ENCODE measurements around the gene PEX5L. TPM values are rescaled to one million over a fixed set of nuclear protein-coding genes. Genes with fewer than 3 reads are reported as not detected.
A peak's percentile ranks its signal among the peaks of the same experiment; 100 is the strongest.

Gene PEX5L
- total RNA-seq, 1 donor from 2014 or later, result 0.16 TPM

DNA sequence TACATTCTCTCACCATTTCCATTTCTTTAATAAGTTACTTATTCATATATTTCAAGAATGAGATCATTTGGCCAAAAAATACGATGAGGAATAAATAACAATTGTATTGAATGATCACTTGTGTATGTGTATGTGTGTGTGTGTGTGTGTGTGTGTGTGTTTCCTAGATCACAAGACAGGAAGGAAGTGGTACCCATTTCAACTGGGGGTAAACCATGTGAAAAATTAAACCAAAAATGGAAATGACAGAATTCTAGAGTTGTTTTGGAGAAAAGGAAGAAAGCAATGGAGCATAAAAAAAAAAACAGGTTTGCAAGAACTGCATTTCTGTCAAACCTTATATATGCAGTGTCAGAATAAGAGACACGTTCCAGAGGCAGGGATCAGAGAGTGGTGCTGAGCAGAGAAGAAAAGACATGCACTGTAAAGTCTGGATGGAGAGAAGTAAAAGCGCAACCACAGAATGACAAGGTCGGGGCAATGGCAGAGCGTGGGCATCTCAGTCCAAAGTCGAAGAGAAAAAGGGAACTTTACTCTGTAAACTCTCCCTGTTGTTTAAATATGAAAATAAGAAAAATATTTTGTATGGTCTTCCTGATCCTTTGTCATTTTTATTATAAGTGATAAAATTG is 75.5 kb downstream of the PEX5L start:
- ATAC-seq (no peak), DNase-seq (ENCODE audit: missing footprints) (no peak)
- intact Hi-C loops (cut with DNase I), result no loop called here

DNA sequence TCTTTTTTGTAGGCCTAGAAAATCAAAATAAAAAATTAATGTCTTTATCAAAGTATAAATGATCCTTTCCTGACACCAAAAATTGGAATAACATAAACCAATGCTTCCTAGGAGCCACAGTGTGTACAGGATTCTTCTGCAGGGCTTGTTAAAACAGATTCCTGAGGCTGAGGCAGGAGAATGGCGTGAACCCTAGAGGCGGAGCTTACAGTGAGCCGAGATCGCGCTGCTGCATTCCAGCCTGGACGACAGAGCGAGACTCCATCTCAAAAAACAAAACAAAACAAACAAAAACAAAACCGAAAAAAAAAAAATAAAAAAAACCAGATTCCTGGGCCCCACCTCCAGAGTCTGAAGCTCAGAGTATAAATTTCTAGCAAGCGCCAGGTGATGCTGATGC is 78.0 kb downstream of the PEX5L start:
- intact Hi-C loops (cut with DNase I), result no loop called here
- ATAC-seq (no peak), DNase-seq (ENCODE audit: missing footprints) (no peak)

DNA sequence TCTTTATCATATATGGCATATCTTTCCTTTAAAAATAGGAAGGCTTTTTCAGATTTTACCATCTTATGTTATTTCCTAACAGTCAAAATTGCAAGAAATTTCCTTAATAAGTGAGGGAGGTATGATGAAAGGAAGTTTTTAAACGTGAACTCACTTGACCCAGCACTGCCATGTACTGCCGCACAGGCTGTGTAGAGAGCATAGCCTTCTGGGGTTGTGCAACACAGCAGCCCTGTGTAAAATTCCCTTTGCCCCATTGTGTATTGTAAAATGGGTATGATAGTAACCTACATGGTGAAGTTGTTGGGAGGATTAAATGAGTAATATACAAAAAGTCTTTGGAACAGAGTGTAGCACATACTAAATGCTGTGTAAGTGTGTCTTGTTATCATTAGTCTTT is 78.6 kb downstream of the PEX5L start:
- intact Hi-C loops (cut with DNase I), result no loop called here
- DNase-seq (ENCODE audit: missing footprints) (no peak), ATAC-seq (no peak)

DNA sequence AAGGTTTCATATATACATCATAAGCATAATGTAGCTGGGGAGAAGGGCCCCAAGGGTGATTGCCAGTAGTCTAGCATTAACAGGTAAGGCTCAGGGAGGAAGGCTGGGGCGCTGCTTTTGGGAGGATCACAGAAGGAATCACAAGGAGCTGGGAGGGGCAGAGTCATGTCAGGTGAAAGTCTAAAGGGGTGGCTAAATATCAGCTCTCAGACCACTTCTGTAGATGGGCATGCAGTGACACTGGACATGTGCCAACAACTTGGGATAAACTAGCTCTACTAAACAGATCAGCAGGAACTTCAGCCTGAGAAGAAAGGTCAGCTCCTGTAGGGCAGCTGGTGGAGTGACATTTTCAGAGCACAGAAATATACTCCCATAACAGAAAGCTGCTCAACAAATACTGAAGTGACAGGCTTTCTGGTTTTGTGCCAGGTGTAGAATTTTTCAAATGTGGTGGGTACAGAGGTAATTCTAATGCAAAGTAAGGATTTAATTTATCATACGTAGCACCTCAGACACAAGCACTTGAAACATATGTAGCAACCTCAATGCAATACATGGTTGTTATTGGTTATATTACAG is 79.4 kb downstream of the PEX5L start:
- intact Hi-C loops (cut with DNase I), result no loop called here
- ATAC-seq (no peak), DNase-seq (ENCODE audit: missing footprints) (no peak)

DNA sequence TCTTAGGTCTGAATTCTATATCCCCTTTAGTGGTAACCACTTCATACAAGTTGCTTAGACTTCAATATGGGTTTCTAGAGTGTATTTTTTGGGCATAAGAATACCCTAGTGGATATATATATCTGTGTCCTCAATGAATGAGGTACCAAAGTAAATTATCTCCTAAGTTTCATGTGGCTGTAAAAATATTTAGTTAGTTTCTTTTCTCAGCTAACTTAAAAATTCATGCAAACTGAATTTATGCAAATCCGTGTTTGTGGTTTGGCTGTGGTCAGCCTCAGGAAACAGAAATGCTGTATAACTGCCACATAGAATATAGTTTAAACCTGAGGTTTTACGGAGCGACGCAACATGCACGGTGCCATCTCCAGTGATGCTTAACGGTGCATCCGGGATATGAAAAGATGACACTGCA is 80.3 kb downstream of the PEX5L start:
- intact Hi-C loops (cut with DNase I), result no loop called here
- ATAC-seq (no peak), DNase-seq (ENCODE audit: missing footprints) (no peak)

DNA sequence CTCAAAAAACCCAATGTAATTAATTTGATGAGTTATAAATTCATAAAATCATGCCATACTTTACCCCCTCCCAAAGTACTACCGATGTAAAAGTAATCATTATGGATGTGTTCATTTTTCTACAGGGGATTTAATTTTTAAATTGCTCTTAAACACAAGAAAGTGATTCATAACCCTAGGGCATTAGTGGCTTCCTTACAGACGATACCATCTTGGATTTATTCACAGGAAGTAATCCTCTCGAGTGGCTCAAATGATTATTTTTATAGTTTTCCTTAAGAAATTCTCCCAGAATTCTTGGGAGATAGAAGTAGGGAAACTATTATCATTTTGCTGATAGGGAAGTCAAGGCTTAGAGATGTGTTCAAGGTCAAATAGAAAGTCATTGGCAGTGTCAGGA is 80.9 kb downstream of the PEX5L start:
- no peak for DNase-seq (ENCODE audit: missing footprints)
- no peak for ATAC-seq
- intact Hi-C loops (cut with DNase I), result no loop called here

DNA sequence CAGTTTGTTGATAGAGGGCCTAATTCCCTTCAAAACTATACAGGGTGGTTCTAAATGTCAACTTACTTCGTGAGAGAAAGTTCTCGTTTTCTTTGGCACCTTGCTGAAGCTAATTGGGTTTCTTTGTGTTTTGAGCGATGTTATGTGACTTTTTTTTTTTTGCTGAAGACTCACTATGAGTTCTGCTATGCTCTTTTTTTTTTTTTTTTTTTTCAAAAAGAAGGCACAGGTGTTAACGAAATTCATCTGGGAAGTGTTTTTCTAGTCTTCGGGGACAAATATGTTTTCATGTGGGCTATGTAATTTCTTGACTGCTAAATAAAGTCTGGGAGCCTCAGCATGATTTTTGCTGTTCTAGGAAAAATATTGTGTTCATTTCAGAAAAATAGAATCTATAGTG is 81.5 kb downstream of the PEX5L start:
- intact Hi-C loops (cut with DNase I), result no loop called here
- ATAC-seq (no peak), DNase-seq (ENCODE audit: missing footprints) (no peak)

DNA sequence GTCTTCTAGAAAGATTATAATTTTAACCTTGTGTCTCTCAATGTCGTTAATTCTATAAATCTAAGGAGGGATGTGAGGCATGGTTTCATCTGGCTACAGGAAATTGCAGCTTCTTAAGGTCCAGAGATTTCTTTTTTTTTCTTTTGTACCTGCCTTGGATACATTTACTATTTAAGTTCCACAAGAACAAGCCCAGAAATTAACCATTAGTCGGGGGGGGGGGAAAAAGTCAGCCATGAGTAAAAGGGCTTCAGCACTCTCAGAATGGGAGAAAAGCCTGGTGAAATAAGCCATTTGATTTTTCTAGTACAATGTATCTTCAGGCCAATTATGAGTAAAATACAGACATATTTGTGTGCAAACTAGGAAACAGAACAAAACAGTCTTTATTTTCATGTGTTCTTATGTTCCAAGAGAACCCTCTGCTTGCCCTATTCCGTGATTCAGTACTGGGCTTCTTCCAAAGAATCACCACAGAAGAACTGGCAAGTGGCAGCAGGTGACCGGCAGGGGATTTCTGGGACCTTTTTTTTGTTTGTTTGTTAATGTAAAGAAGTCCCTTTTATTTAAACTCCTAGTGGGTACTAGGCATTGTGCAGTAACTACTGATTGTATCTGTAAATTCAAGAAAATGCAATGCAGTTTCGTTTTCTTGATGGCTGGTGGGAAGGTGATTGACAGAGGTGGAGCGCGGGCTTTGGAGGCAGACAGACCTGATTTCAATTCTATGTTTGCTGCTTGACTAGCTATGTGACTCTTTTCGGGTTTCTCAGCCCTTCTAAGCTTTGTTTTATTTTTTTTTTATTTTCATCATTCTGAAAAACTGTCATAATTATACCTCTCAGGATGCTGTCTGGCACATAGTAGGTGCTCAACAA is 82.5 kb downstream of the PEX5L start:
- ATAC-seq, result no peak
- intact Hi-C loops (cut with DNase I), result no loop called here
- no peak for DNase-seq (ENCODE audit: missing footprints)

DNA sequence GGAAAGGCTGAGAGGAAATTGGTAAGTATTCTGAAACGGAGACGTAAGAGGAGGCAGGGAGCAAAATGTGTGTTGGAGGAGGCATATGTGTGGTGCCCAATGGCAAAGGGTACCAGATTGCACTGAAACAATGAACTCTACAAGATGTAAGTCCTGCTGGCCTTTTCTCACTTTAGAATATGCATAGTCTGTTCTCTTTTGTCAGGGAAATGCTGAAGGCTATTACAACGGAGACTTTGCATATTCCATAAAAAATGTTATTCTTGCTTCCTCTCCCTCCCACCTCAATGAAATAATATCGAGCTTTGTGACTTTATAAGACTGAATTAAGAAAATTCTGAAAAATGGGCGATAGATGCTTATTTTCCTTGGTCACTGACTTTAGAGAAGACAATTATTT is 85.9 kb downstream of the PEX5L start:
- intact Hi-C loops (cut with DNase I), result no loop called here
- ATAC-seq (no peak), DNase-seq (ENCODE audit: missing footprints) (no peak)

DNA sequence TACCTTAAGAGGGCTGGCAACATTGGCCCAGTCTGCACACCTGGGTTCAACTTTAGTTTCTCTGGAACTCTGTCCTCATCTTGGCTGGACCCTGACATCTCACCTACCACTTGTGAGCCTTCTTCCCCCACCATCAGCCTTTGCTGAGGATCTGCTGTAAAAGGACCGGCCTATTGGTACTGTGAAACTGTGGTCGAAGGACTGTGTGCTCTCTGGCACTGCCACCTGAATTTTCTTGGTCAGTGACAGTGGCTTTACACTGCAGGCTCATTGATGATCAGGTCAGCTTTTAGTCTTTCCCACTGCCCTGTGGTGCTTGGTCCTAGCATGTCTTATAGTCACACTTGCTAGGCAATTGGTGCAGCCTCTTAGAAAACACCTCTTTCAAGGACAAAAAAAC is 86.9 kb downstream of the PEX5L start:
- DNase-seq (ENCODE audit: missing footprints), result no peak
- intact Hi-C loops (cut with DNase I), result no loop called here
- no peak for ATAC-seq

DNA sequence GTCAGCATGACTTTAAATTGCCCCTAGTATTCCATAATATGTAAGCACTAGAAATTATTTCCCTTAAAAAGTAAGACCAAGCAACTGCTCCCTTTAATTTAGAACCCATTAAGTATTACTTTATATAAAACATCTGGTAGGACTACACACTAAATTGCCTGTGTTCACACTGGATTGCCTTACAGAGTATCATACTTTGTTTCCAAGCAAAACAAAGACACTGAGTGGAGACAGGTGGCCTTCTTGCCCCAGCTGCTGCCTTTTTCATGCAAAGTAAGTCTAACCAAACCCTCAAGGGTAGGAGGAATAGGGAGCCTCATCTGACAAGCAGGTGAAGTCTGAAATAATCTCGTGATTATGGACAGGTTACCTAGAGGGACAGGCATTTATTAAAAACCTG is 87.3 kb downstream of the PEX5L start:
- ATAC-seq, result no peak
- no peak for DNase-seq (ENCODE audit: missing footprints)
- intact Hi-C loops (cut with DNase I), result no loop called here

DNA sequence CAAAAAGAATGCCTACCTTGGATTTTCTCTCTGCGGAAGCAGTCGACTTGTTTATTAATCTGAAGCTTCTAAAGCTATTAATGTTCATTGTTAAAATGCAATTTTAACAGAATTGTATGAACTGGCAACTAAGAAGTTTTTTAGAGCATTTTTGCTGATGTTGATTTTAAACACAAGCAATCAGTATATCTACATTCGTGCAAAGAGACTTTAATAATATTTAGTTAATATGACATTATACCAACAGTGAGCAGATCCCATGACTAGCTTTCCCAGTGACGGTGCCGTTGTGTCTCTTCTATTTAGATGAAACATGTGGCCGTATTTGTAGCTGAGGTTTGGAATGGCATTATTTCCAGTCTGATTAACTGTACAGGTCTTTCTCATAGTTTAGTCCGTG is 88.0 kb downstream of the PEX5L start:
- intact Hi-C loops (cut with DNase I), result no loop called here
- DNase-seq (ENCODE audit: missing footprints) (no peak), ATAC-seq (no peak)

DNA sequence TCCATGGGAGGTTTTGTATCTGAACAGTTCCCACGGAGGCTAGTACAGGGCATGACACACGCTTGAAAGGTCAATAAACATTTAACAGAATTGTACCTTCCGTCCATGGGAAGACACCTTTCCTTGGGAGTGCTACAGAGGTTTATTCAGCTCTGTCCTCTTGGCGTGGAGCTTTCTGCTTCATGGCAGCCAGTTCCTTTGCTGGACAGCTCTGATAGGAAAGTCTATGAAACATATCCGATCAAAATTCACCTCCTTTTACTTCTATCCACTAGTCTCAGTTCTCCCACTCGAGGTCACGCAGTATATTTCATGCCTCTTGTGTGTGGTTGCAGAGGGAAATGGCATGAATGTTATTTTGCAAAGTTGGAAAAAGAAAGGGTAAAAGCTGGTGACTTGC is 91.2 kb downstream of the PEX5L start:
- intact Hi-C loops (cut with DNase I), result no loop called here
- ATAC-seq, result no peak
- DNase-seq (ENCODE audit: missing footprints), result no peak

DNA sequence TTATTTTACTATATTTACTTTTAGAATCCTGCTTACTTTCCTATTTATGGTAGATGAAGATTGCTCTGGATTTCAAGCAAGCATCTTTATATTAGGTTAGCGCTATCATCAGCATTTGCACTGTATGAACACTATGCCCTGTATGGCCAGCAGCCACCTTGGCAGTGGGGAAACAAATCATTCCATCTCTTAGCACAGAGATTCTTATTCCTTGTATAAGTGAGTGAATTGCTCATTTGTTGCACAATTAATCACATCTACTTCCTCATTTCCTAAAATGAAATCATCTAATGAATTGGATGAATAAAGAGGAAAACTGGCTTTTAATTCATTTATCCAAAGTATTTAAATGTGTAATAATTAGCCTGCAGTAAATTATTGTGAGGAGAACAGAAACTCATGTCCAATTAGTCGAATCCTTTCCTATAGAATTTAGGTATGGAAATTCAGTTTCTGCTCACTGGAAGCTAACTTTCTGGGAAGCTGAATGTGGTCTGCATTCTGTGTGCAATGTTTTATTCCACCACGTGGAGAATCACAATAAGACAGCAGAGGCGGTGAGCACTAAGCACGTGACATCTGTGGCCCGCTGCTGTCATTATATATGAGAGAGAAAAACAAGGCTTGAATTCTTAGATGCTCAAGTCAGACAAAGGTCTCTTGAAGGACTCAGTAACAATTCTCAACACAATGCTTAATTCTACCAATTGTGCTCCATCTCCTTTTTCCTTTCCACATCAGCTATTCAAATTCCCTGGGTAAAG is 93.4 kb downstream of the PEX5L start:
- no peak for ATAC-seq
- intact Hi-C loops (cut with DNase I), result no loop called here
- DNase-seq (ENCODE audit: missing footprints), result no peak

DNA sequence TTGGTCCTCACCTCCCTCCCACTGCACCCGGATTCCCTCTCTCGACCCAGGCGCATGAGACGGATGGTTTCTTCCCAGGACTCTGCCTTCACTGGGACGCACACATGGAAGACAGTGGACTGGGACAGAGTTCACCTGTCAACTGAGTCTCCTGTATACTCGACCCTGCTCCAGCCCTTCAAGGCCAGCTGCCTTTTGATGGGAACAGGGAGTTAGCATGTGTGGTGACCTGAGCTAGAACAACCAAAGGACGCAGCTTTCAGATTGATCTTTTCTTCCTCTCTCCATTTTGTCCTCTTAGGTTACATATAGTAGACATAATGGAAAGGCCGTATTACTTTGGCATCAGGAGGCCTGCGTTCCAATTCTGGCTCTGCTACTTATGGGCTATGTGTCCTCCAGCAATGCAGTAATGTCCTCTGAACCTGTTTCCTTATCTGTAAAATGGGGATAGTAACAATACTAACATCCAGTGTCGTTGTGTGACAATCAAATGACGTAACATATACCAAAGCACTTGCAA is 94.1 kb downstream of the PEX5L start:
- intact Hi-C loops (cut with DNase I), result no loop called here
- DNase-seq (ENCODE audit: missing footprints) (no peak), ATAC-seq (peak; percentile 44)

DNA sequence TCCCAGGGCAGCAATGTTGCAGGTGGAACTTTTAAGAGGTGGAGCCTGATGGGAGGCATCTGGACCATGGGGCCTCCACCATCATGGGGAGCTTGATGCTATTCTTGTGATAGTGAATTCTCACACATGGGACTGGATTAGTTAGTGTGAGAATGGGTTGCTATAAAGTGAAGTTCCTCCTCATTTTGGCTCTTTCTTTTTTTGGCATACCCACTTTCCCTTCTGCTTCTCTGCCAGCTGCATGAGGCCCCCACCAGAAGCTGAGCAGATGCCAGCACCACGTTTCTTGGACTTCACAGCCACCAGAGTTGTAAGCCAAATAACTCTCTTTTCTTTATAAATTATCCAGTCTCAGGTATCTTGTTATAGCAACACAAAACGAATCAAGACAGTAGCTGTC is 101.0 kb downstream of the PEX5L start:
- ATAC-seq, result no peak
- no peak for DNase-seq (ENCODE audit: missing footprints)
- intact Hi-C loops (cut with DNase I), result no loop called here

DNA sequence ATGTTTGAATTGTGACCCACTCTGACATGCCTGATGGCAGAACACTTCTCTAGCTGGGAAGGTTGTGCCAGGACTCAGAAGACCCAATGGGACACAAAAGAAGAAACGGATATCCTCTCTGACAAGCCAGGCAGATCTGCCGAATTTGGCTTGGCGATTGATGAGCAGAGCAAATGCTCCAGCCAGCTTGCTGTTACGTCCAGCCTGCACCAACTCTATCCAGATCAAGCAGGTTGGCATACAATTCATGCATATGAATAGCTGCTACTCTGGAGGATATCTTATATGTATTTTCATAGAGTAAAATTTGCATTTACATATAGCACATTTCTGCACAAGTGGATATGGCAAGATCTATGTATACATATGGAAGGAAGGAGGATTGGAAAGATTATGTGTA is 102.8 kb downstream of the PEX5L start:
- DNase-seq (ENCODE audit: missing footprints) (no peak), ATAC-seq (no peak)
- intact Hi-C loops (cut with DNase I), result loop anchor here (5.0 kb wide), 1 partner anchor 658 kb away; no protein-coding TSS in a partner anchor

DNA sequence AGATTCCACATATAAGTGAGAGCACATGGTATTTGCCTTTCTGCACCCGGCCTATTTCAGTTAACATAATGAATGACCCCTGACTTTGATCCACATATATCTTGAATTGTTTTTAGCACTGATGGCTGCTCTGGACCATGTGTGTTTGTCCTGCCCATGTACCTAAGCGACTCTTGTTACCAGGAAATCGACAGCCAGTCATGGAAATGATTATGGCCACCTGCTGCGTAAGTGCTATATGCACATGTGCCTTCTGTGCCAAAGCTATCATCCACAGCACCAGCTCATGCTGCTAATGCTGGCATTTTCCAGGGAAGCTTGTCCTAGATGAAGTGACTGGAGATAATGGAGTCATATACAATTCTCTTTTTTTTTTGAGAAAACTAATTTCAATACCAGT is 103.7 kb downstream of the PEX5L start:
- ATAC-seq (no peak), DNase-seq (ENCODE audit: missing footprints) (no peak)
- intact Hi-C loops (cut with DNase I), result loop anchor here (5.0 kb wide), 1 partner anchor 659 kb away; no protein-coding TSS in a partner anchor

DNA sequence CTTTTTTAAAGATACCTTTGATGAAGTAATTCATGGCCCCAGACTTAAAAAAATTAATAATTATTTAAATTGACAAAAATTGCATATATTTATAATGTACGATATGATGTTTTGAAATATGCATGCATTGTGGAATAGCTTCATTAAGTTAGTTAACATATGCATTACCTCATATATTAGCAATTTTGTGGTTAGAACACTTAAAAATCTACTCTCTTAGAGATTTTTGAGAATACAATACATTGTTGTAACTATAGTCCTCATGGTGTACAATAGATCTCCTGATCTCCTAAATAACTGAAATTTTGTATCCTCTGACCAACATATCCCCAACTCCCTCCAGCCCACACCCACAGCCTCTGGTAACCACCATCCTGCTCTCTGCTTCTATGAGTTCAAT is 104.1 kb downstream of the PEX5L start:
- ATAC-seq, result no peak
- intact Hi-C loops (cut with DNase I), result loop anchor here (5.0 kb wide), 1 partner anchor 660 kb away; no protein-coding TSS in a partner anchor
- no peak for DNase-seq (ENCODE audit: missing footprints)
